Kidney epithelial cell (primary cell): ENCODE measurements around the gene SERTAD4. TPM values are rescaled to one million over a fixed set of nuclear protein-coding genes. Genes with fewer than 3 reads are reported as not detected.
A peak's percentile ranks its signal among the peaks of the same experiment; 100 is the strongest.

Source experiments
- DNase-seq: peaks from one replicate; pipeline ENCODE4 v3.0.0-alpha.2; 2010; ENCODE audit warnings: low read depth
- H3K27me3 ChIP-seq: 2 replicates; pipeline ENCODE4 v1.6.0; 2011; ENCODE audit warnings: low read length; ENCODE audit not compliant: control insufficient read depth, insufficient read depth
- H3K36me3 ChIP-seq: 2 replicates; pipeline ENCODE4 v1.5.1; 2011; ENCODE audit warnings: low read length; ENCODE audit not compliant: control insufficient read depth, insufficient read depth
- H3K4me3 ChIP-seq: 2 replicates; pipeline ENCODE4 v1.5.1; 2011; ENCODE audit warnings: low read depth, mild to moderate bottlenecking, control low read depth, low read length
- CTCF ChIP-seq: IDR thresholded peaks from 2 replicates; pipeline ENCODE4 v1.5.1; 2011; ENCODE audit warnings: mild to moderate bottlenecking, moderate library complexity, low read length, control low read depth, inconsistent platforms; ENCODE audit not compliant: insufficient read depth, poor library complexity, severe bottlenecking
- total RNA-seq: library from RNA; depleted of rRNA; stranded (reverse); fragments of >200 nt; gene quantifications from 2 replicates; pipeline ENCODE4 v1.2.3, GENCODE V29; 2015

Gene SERTAD4
- total RNA-seq, 1 donor from 2014 or later, result 10.6 TPM

DNA sequence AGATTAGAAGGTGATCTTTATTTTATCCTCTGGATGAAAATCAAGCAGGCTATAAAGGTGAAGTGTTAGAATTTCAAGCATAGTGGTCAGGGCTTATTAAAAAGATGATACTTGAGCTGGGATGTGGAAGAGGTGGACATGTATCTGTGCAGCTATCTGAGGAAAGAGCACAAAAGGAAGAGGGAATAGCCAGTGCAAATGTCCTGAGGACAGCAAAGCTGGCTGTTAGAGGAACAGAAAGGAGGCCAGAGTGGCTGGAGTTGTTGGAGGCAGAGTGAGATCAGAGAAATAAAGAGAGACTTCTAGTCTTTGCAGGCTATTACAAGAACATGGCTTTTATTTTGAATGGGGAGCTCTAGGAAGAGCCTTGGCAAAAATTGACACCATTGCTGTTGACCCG, 4.4 kb upstream of the SERTAD4 start:
- no peak for TF ChIP-seq CTCF
- no peak for DNase-seq

GRCh38 chr1:210230149-210230695, 2.4 kb upstream of the SERTAD4 start:
- no peak for TF ChIP-seq CTCF
- Histone ChIP-seq H3K4me3 (no peak overlapping the region), H3K27me3 (no peaks in the 10 kb centered on the region), H3K36me3 (no peaks in the 10 kb centered on the region)
- no peak for DNase-seq

More for the DNA sequence above, 4.4 kb upstream of the SERTAD4 start:
- no peaks in the 10 kb centered on the region for H3K36me3 ChIP-seq
- H3K4me3 ChIP-seq, result no peak overlapping the region
- no peaks in the 10 kb centered on the region for H3K27me3 ChIP-seq

DNA sequence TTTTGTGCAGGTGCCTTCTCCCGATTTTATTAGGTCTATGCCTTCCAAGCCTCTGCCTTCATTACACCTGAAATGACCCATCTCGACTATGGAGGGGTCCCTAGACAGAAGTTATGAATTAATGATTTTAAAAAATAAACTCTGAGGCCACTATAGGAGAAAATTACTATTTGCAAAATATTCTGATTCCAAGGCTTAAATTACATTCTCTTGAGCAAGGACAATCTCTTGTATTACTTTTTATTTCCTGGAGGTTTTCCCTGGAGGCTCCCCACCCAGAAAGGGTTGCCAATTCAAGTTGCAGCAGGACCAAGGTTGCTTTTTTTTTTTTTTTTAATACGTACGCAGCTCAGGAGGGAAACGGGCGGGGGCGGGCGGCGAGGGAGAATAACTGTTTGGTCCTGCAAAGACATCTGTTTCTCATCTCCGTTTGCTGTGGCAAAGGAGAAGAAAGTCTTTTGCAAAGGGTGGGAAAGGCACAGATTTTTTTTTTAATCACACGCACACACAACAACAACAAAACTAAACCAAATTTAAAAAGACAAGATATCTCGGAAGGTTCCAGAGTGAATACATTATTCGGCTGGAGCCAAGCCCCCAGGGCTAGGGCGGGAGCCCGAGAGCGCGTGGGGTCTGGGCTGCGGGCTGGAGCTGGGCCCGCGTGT, 618 bp upstream of the SERTAD4 start:
- H3K27me3 ChIP-seq, result no peaks in the 10 kb centered on the region
- no peaks in the 10 kb centered on the region for H3K36me3 ChIP-seq
- peak overlapping the region; percentile 92 for H3K4me3 ChIP-seq
- no peak for DNase-seq
- TF ChIP-seq CTCF, result no peak

- Histone ChIP-seq H3K27me3 (no peaks in the 10 kb centered on the region), H3K36me3 (no peaks in the 10 kb centered on the region), H3K4me3 (peak overlapping the region; percentile 92)
- TF ChIP-seq CTCF, result no peak
- no peak for DNase-seq
Observed at GRCh38 chr1:210233216-210233494, 559 bp downstream of the SERTAD4 start.

DNA sequence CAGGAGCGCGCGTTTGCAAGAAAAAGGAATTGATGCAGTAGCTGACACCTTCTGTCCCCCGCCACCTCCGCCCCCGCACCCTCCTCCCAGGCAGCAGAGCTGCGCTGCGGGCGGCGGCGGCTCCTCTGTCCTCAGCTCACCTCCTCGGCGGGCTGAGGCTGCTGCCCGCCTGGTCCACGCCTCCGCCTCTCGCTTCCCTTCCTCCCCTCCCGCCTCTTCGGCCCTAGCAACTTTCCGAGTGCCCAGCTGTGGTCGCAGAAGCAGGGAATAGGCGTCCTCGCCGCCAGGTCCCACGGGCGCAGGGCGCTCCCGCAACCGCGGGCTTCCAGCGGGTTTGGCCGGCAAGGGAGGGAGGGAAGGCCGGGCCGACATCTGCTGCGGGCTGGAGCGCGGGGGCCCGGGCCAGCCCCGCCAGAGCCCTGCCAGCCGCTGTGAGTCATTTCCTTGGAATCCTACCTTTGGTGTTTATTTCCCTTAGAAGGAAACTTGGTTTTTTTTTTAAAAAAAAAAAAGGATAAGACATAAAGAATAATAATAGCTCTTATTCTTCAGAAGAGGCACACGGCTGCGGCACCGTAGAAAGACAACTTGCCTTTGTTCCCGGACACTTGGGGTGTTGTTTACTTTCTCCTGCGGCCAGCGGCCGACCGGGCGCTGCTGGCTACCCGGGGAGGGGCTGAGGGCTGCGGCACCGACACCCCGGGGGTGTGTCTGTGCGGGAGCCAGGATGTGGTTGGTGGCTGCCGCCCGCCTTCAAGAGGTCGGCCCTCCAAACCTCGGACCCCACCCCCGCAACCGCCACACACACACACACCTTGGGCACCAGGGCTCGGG, 1.1 kb downstream of the SERTAD4 start:
- DNase-seq, result no peak
- no peak for TF ChIP-seq CTCF
- Histone ChIP-seq H3K27me3 (no peaks in the 10 kb centered on the region), H3K36me3 (no peaks in the 10 kb centered on the region), H3K4me3 (peak overlapping the region; percentile 92)
